NCI-H446 treated with DMSO at 0.1 percent for 48 hours (cell line): ENCODE data around the gene ZSCAN25.
"Not testable (repeated sequence)": the region's sequence is repeated elsewhere in the genome, so short reads cannot be mapped to it uniquely, and the experiment has no call there.

ENCODE experiments used
- DNase-seq: peaks from one replicate; lab custom pipeline; 2025; lab: John Stamatoyannopoulos, UW

Gene ZSCAN25

GRCh38 chr7:99616359-99617191, at the start of gene ZSCAN25:
Gene ZSCAN25, plus strand, starts transcription at chr7:99616946. Its CDS starts 2,661 bp downstream, at chr7:99619607.
- DNase-seq, result peak; percentile 71

GRCh38 chr7:99568770-99569169, 48.0 kb upstream of the ZSCAN25 start:
- DNase-seq, result not testable (repeated sequence)

- no peak for DNase-seq
Observed at GRCh38 chr7:99571768-99572167, 45.0 kb upstream of the ZSCAN25 start.

GRCh38 chr7:99573257-99573656, 43.5 kb upstream of the ZSCAN25 start:
- no peak for DNase-seq

GRCh38 chr7:99576251-99576650, 40.5 kb upstream of the ZSCAN25 start:
- no peak for DNase-seq

GRCh38 chr7:99579281-99579955, 37.3 kb upstream of the ZSCAN25 start:
- DNase-seq, result no peak

- no peak for DNase-seq
Observed at GRCh38 chr7:99579956-99580777, 36.6 kb upstream of the ZSCAN25 start.

GRCh38 chr7:99580778-99581332, 35.9 kb upstream of the ZSCAN25 start:
- not testable (repeated sequence) for DNase-seq

GRCh38 chr7:99588868-99589267, 27.9 kb upstream of the ZSCAN25 start:
- no peak for DNase-seq

- DNase-seq, result no peak
Observed at GRCh38 chr7:99594948-99595745, 21.6 kb upstream of the ZSCAN25 start.

GRCh38 chr7:99596408-99596955, 20.3 kb upstream of the ZSCAN25 start:
- DNase-seq, result no peak

- DNase-seq, result no peak
Observed at GRCh38 chr7:99597762-99598501, 18.8 kb upstream of the ZSCAN25 start, which contains the start of gene TMEM225B. Gene TMEM225B, plus strand, starts transcription at chr7:99598267. Its CDS starts 6,122 bp downstream, at chr7:99604389.

GRCh38 chr7:99599836-99600235, 16.9 kb upstream of the ZSCAN25 start:
- no peak for DNase-seq

- DNase-seq, result no peak
Observed at GRCh38 chr7:99601656-99602310, 15.0 kb upstream of the ZSCAN25 start.

- DNase-seq, result no peak
Observed at GRCh38 chr7:99605527-99605926, 11.2 kb upstream of the ZSCAN25 start.

GRCh38 chr7:99606531-99606930, 10.2 kb upstream of the ZSCAN25 start:
- no peak for DNase-seq

GRCh38 chr7:99607548-99607947, 9.2 kb upstream of the ZSCAN25 start:
- no peak for DNase-seq

GRCh38 chr7:99614495-99614894, 2.3 kb upstream of the ZSCAN25 start:
- no peak for DNase-seq

GRCh38 chr7:99615989-99616358, 772 bp upstream of the ZSCAN25 start:
- DNase-seq, result no peak
